Nephron (organoid): Measurements from ENCODE around the gene LPGAT1.

Experiments
- H3K27ac Mint-ChIP-seq, 3 experiments: 2 replicates each; pipeline ENCODE4 v1.8.0; 2020; ENCODE audit warnings: mixed read lengths in 3 of 3, mild to moderate bottlenecking in 2 of 3, moderate library complexity in 1 of 3
- H3K27me3 Mint-ChIP-seq: 2 replicates; pipeline ENCODE4 v1.8.0; 2021; ENCODE audit warnings: low read depth, mild to moderate bottlenecking, moderate library complexity, mixed read lengths
- H3K36me3 Mint-ChIP-seq: 2 replicates; pipeline ENCODE4 v1.8.0; 2020; ENCODE audit warnings: low read depth, mixed read lengths
- H3K4me1 Mint-ChIP-seq: 2 replicates; pipeline ENCODE4 v1.8.0; 2020; ENCODE audit warnings: mixed read lengths
- H3K4me3 Mint-ChIP-seq, 3 experiments: 2 replicates each; pipeline ENCODE4 v1.8.0; 2020; ENCODE audit warnings: mild to moderate bottlenecking in 3 of 3, mixed read lengths in 3 of 3, moderate library complexity in 2 of 3
- H3K9me3 Mint-ChIP-seq: 2 replicates; pipeline ENCODE4 v1.8.0; 2020; ENCODE audit warnings: mixed read lengths
- TF ChIP-seq, protein P1 (sequence below), 3 experiments: fragments of 200-600 bp; sonication (generic); IDR thresholded peaks; one replicate each; pipeline ENCODE4 v1.5.0; 2021; ENCODE audit warnings: antibody characterized with exemption in 3 of 3; ENCODE audit not compliant: unreplicated experiment in 3 of 3

LPGAT1 gene

DNA sequence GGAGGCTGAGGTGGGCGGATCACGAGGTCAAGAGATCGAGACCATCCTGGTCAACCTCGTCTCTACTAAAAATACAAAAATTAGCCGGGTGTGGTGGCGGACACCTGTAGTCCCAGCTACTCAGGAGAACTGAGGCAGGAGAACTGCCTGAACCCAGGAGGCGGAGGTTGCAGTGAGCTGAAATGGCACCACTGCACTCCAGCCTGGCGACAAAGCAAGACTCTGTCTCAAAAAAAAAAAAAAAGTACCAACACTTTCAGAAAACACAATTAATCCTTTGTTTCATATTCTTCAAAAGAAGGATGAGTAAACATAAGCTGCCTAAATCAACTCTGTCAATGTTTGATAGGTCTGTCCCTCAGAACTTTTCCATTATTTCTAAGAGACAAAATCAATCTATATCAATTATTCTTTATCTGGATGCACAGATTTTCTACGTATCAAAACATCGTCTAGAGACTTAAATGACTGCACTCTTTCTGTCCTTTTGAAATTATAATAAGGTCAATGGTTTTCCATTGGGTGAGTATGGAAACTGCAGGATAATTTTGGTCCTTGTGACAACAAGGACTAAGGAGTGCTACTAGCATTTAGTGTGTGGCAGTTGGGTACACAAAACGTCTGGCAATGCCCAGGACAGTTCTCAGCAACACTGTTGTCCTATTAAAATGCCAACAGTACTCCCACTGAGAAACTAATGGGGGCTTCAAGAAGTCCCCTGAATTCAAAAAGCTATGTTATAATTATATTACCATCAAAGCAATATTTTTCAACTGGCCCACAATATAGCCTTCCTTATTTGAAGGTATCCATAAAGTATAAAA, 40.7 kb downstream of the LPGAT1 start:
- Mint-ChIP-seq H3K27me3 (no peaks in the 10 kb centered on the region), H3K27ac (no peak overlapping the region), H3K4me1 (no peaks in the 10 kb centered on the region), H3K36me3 (peaks cover 28% of the 10 kb centered on the region), H3K9me3 (no peaks in the 10 kb centered on the region), H3K4me3 (no peak overlapping the region)
- TF ChIP-seq, protein P1, sequence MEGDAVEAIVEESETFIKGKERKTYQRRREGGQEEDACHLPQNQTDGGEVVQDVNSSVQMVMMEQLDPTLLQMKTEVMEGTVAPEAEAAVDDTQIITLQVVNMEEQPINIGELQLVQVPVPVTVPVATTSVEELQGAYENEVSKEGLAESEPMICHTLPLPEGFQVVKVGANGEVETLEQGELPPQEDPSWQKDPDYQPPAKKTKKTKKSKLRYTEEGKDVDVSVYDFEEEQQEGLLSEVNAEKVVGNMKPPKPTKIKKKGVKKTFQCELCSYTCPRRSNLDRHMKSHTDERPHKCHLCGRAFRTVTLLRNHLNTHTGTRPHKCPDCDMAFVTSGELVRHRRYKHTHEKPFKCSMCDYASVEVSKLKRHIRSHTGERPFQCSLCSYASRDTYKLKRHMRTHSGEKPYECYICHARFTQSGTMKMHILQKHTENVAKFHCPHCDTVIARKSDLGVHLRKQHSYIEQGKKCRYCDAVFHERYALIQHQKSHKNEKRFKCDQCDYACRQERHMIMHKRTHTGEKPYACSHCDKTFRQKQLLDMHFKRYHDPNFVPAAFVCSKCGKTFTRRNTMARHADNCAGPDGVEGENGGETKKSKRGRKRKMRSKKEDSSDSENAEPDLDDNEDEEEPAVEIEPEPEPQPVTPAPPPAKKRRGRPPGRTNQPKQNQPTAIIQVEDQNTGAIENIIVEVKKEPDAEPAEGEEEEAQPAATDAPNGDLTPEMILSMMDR (IDR thresholded peaks at IDR 0.05; ENCODE audit: unreplicated experiment in 3 of 3) = no peak

DNA sequence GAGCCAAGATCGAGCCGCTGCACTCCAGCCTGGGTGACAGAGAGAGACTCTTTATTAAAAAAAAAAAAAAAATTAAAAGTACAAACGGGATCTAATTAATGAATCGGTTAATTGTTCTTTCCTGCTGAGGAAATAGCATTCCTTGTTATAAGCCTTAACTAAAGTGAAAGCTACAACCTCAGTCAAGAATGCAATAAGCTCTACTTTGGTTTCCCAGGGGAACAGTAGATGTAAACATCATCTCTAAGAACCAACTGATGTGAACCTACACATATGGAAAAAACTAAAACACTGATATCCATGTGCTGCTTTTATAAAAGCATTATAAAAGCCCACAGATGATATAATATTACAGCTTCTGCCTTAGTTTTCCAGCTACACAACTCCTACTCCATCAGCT, 41.9 kb downstream of the LPGAT1 start:
- no peaks in the 10 kb centered on the region for H3K4me1 Mint-ChIP-seq
- H3K4me3 Mint-ChIP-seq = no peak overlapping the region
- H3K27ac Mint-ChIP-seq = no peak overlapping the region
- H3K27me3 Mint-ChIP-seq = no peaks in the 10 kb centered on the region
- H3K36me3 Mint-ChIP-seq = peaks cover 33% of the 10 kb centered on the region
- TF ChIP-seq, protein P1 (IDR thresholded peaks at IDR 0.05; ENCODE audit: unreplicated experiment in 3 of 3) = no peak
- no peaks in the 10 kb centered on the region for H3K9me3 Mint-ChIP-seq

DNA sequence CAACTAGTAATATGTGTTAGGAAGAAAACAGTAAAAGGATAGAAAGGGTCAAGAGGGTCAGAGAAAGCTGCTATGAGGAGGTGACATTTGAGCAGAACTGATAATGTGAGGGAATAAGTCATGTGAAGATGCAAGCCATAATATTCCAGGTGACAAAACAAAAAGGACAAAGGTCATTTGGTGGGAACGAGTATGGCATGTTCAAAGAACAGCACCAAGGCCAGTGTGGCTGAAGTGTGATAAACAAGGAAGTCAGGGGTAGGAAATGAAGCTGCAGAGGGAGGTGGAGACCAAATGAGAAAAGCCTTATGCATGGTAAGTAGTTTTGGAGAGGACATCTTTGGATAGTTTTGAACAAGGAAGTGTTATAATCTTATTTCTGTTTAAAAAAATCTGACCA, 46.7 kb downstream of the LPGAT1 start:
- no peaks in the 10 kb centered on the region for H3K27me3 Mint-ChIP-seq
- peaks cover 20% of the 10 kb centered on the region for H3K36me3 Mint-ChIP-seq
- H3K4me3 Mint-ChIP-seq = no peak overlapping the region
- H3K27ac Mint-ChIP-seq = no peak overlapping the region
- H3K9me3 Mint-ChIP-seq = no peaks in the 10 kb centered on the region
- TF ChIP-seq, protein P1 (IDR thresholded peaks at IDR 0.05; ENCODE audit: unreplicated experiment in 3 of 3) = no peak
- peaks cover 5% of the 10 kb centered on the region for H3K4me1 Mint-ChIP-seq

DNA sequence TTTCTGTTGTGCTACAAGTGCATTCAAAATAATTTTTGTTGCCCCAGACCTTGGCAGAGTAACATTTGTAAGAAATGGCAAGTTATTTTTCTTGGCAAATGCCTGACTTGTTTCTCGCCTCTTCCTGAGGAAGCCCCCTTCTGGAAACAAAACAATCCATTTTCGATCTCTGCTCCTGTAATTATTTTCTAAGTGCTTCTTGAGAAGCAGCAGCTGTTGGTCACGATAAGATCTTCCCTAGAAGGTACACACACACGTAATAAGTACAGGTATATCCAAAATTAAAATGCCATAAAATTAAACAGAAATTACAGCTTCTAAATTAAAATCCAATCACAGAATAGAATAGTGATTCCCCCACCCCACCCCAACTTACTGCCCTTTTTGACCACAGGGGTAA, 47.3 kb downstream of the LPGAT1 start:
- TF ChIP-seq, protein P1 (IDR thresholded peaks at IDR 0.05; ENCODE audit: unreplicated experiment in 3 of 3) = no peak
- Mint-ChIP-seq H3K36me3 (peaks cover 25% of the 10 kb centered on the region), H3K9me3 (no peaks in the 10 kb centered on the region), H3K4me1 (peaks cover 5% of the 10 kb centered on the region), H3K27me3 (no peaks in the 10 kb centered on the region), H3K4me3 (no peak overlapping the region), H3K27ac (no peak overlapping the region)

DNA sequence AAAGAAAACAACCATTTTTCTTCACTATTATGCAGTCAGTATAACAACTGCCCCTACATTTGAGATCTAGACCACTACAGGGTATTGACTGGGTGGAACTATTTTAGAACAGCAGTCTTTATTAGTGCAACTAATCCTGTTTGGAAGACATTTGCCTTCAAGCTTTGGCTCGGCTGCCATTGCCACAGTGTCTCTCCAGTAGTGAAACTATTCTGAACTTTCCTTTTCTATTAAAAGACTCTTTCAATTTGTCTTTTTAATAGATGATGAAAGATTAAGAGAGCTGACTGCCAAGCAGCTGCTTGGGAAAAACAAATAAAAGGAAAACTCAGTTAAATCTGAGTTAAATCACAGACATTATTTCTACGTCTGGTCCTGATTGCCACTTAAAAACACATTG, 49.3 kb downstream of the LPGAT1 start:
- TF ChIP-seq, protein P1 (IDR thresholded peaks at IDR 0.05; ENCODE audit: unreplicated experiment in 3 of 3) = no peak
- H3K9me3 Mint-ChIP-seq = no peaks in the 10 kb centered on the region
- H3K27ac Mint-ChIP-seq = no peak overlapping the region
- H3K4me3 Mint-ChIP-seq = no peak overlapping the region
- H3K36me3 Mint-ChIP-seq = peaks cover 32% of the 10 kb centered on the region
- no peaks in the 10 kb centered on the region for H3K27me3 Mint-ChIP-seq
- H3K4me1 Mint-ChIP-seq = peaks cover 5% of the 10 kb centered on the region

DNA sequence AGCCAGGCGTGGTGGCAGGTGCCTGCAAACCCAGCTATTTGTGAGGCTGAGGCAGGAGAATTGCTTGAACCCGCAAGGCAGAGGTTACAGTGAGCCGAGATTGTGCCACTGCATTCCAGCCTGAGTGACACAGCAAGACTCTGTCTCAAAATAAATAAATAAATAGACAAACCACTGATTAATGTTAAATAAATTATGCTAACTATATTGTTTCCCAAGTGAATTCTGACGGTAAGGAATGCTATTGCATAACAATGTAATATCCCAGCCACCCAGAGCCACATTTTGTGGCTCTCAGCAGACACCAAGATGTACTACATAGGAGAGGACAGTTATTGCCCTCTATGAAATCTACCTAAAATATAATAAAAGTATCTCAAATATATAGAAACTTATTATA, 55.4 kb downstream of the LPGAT1 start:
- TF ChIP-seq, protein P1 (IDR thresholded peaks at IDR 0.05; ENCODE audit: unreplicated experiment in 3 of 3) = no peak
- H3K9me3 Mint-ChIP-seq = no peaks in the 10 kb centered on the region
- H3K27me3 Mint-ChIP-seq = no peaks in the 10 kb centered on the region
- no peak overlapping the region for H3K4me3 Mint-ChIP-seq
- peaks cover 22% of the 10 kb centered on the region for H3K36me3 Mint-ChIP-seq
- H3K4me1 Mint-ChIP-seq = no peaks in the 10 kb centered on the region
- H3K27ac Mint-ChIP-seq = no peak overlapping the region
